Left lung (tissue), 10 donors: ENCODE results near the gene KRT8. TPM values are rescaled to one million over a fixed set of nuclear protein-coding genes. Genes with fewer than 3 reads are reported as not detected.
"Not testable (repeated sequence)": the region's sequence is repeated elsewhere in the genome, so short reads cannot be mapped to it uniquely, and the experiment has no call there.

Experiments used
- ATAC-seq: fragments of 200-7000 bp; cut with Tn5 transposase; one replicate; pipeline ENCODE4 v1.9.1; 2020; ENCODE audit warnings: moderate library complexity
- DNase-seq, 4 donors: peaks; one replicate each; pipeline ENCODE4 v3.0.0-alpha.2; 2013 to 2020
- H3K27ac ChIP-seq, 2 donors: fragments of 200-600 bp; sonication (generic) in 1 of 2; one replicate each; pipeline versions ENCODE4 v1.5.0 to v1.8.0; 2020 to 2021
- H3K27me3 ChIP-seq, 2 donors: fragments of 200-600 bp; sonication (generic) in 1 of 2; one replicate each; pipeline versions ENCODE4 v1.5.0 to v1.8.0; 2020 to 2021
- H3K36me3 ChIP-seq, 2 donors: fragments of 200-600 bp; sonication (generic) in 1 of 2; one replicate each; pipeline versions ENCODE4 v1.5.0 to v1.8.0; 2020 to 2021
- H3K4me1 ChIP-seq, 2 donors: fragments of 200-600 bp; one replicate each; pipeline ENCODE4 v1.8.0; 2021
- H3K4me3 ChIP-seq, 2 donors: fragments of 200-600 bp; sonication (generic) in 1 of 2; one replicate each; pipeline versions ENCODE4 v1.5.0 to v1.8.0; 2020 to 2021; ENCODE audit warnings: mild to moderate bottlenecking in 1 of 2
- H3K9me3 ChIP-seq, 2 donors: fragments of 200-600 bp; sonication (generic) in 1 of 2; one replicate each; pipeline versions ENCODE4 v1.5.0 to v1.8.0; 2020 to 2021
- intact Hi-C, 2 donors: fragments of 100-400 bp; cut with DNase I; formaldehyde crosslinking; loops; one replicate each; pipeline versions ENCODE4 v1.11.2 to v1.14.2; 2022
- polyA plus RNA-seq, 6 donors: library from polyadenylated mRNA; unstranded; fragments of 120-200 nt; gene quantifications; one replicate each; pipeline ENCODE4 v1.2.1, GENCODE V29; 2013; ENCODE audit not compliant: insufficient read length in 6 of 6
- total RNA-seq, 2 donors: library from RNA; stranded (reverse); fragmentation: NEBNext Ultra II Directional; extraction: Animal tissue kit (Norgen Biotek cat#: 25700); gene quantifications; one replicate each; pipeline ENCODE4 v1.2.1, GENCODE V29; 2021
- TF ChIP-seq, protein P1 (sequence below), 2 donors: fragments of 200-600 bp; sonication (generic) in 1 of 2; IDR thresholded peaks; one replicate each; pipeline versions ENCODE4 v1.5.0 to v1.8.0; 2021; ENCODE audit warnings: antibody characterized with exemption in 2 of 2
- donor health status: DM: no; HTN: yes; CAD: no.
- donor health status: DM: no; HTN: no; CAD: no.

KRT8 gene
- total and polyA plus RNA-seq, 8 donors, result 159 to 1,126 (median 207) TPM

DNA sequence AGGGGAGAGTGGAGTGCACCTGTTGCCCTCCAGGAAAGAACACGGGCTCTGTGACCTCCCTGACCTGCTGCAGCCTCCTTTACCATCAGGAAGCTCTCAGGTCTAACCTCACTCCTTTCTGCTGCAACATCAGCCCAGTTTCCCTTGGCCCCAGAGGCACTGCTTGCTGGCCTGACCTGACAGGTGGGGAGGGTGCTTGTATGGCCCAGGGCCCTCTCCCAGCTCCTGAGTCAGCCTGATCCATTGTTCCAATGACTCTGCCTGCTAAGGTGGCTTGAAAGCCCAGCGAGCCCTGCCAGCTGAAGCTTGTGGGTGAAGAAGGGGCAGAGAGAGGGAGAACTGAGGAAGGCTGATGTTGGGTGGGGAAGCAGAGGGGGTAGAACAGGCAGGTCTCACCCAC, 42.9 kb downstream of the KRT8 start:
- intact Hi-C loops, result no loop called here
- TF ChIP-seq, protein P1, sequence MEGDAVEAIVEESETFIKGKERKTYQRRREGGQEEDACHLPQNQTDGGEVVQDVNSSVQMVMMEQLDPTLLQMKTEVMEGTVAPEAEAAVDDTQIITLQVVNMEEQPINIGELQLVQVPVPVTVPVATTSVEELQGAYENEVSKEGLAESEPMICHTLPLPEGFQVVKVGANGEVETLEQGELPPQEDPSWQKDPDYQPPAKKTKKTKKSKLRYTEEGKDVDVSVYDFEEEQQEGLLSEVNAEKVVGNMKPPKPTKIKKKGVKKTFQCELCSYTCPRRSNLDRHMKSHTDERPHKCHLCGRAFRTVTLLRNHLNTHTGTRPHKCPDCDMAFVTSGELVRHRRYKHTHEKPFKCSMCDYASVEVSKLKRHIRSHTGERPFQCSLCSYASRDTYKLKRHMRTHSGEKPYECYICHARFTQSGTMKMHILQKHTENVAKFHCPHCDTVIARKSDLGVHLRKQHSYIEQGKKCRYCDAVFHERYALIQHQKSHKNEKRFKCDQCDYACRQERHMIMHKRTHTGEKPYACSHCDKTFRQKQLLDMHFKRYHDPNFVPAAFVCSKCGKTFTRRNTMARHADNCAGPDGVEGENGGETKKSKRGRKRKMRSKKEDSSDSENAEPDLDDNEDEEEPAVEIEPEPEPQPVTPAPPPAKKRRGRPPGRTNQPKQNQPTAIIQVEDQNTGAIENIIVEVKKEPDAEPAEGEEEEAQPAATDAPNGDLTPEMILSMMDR (IDR thresholded peaks at IDR 0.05), result no peak

DNA sequence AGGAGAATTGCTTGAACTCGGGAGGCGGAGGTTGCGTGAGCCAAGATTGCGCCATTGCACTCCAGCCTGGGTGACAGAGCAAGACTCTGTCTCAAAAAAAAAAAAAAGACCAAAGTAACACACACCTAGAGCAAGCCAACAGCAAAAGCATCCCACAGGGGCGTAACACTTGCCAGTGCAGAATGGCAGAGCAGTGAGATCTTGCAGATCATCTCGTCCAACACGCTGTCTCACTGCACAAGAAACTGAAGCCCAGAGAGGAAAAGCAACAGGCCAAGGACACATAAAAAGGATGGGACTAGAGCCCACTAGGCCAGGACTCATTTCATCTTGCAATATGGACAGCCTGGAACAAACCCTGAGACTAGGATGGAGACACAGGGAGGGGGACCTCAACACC, 43.4 kb downstream of the KRT8 start:
- H3K4me3 ChIP-seq, result no peak overlapping the region
- no peak for ATAC-seq
- intact Hi-C loops, result no loop called here

More for the DNA sequence above, 42.9 kb downstream of the KRT8 start:
- no peak overlapping the region for H3K27ac ChIP-seq
- H3K4me1 ChIP-seq, result no peaks in the 10 kb centered on the region
- no peak for ATAC-seq
- no peak for DNase-seq
- H3K4me3 ChIP-seq, result no peak overlapping the region
- peaks cover 0 to 4% of the 10 kb centered on the region in 2 donors for H3K27me3 ChIP-seq
- H3K9me3 ChIP-seq, result no peaks in the 10 kb centered on the region
- H3K36me3 ChIP-seq, result no peaks in the 10 kb centered on the region

DNA sequence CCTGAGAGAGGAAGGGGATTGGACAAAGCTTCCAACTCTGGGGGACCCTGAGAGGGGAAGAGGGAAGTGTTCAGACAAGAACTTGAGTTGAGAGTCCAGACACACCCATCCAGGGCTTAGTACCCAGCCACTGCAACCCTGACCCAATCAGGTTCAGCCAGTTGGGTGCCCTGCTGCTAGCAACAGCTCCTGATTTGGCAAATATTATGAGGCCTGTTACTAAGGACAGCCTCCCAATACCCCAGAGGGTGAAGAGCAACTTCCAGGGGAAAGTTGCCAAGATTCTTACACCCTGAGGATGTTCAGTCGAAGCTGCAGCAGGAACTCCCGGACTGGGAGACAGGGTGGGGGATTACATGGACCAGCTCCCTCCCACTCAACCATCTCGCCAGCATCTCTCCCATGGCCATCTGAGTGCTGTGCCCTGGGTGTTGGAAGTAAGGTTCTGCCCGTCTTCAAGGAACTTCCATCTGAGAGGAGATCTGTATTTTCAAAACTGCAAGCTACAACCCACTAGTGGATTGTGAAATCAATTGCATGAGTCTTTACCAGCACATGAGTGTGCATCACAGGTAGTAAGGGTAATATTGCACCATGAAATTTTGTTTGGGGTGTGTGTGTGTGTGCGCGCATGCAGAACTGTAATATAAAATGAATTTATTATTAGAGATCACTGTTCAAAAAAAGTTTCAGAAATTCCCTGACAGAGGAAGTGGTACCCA, 44.6 kb downstream of the KRT8 start:
- Histone ChIP-seq H3K36me3 (no peaks in the 10 kb centered on the region), H3K4me1 (no peaks in the 10 kb centered on the region), H3K27ac (no peak overlapping the region), H3K27me3 (peaks cover 0 to 8% of the 10 kb centered on the region in 2 donors), H3K4me3 (no peak overlapping the region), H3K9me3 (no peaks in the 10 kb centered on the region)
- intact Hi-C loops, result no loop called here
- TF ChIP-seq, protein P1 (IDR thresholded peaks at IDR 0.05), result no peak
- ATAC-seq, result peak; percentile 93
- peak in 2 of 4 donors; percentile 15 to 73 for DNase-seq

More for the DNA sequence above, 43.4 kb downstream of the KRT8 start:
- Histone ChIP-seq H3K27me3 (peaks cover 0 to 8% of the 10 kb centered on the region in 2 donors), H3K27ac (no peak overlapping the region), H3K9me3 (no peaks in the 10 kb centered on the region), H3K36me3 (no peaks in the 10 kb centered on the region), H3K4me1 (no peaks in the 10 kb centered on the region)
- DNase-seq, result peak in 1 of 4 donors; percentile 18
- TF ChIP-seq, protein P1 (IDR thresholded peaks at IDR 0.05), result no peak

DNA sequence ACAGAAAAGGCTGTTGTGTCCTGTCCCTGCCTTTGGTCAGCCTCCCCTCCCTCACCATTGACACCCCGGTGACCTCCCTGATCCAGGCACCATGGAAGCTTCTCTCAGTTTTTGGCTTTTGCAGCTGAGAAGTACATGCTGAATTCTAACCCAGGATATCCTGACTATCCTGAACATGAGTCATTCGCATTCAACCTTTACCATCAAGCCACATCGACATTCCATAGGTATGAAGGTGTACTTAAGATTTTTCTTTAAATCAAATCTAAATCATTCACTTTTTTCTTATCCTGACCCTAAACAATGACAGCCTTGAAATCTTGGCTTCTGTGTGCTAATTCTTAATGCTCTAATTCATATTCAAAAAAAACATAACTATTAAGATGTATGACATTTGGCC, 47.4 kb downstream of the KRT8 start:
- ATAC-seq, result no peak
- no peaks in the 10 kb centered on the region for H3K9me3 ChIP-seq
- intact Hi-C loops, result no loop called here

DNA sequence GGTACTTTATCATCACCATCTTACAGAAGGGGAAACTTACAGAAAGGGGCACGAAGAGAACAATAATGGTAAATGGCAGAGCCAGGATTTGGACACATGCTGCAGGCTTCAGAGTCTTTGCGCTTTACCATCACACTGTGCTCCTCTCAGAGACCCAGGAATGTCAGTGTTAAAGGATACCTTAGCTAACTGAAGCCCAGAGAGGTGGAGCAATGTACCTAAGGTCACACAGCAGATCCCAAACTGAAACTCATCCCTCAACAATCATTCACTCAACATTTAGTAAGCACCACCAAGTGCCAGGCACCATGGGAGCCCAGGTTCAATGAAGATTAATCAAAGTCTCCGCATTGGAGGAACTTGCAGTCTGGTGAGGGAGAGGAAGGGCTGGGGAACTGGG, 48.1 kb downstream of the KRT8 start:
- DNase-seq, result no peak
- no peak overlapping the region for H3K27ac ChIP-seq
- no peak overlapping the region for H3K4me3 ChIP-seq
- H3K36me3 ChIP-seq, result no peaks in the 10 kb centered on the region
- intact Hi-C loops, result no loop called here
- H3K27me3 ChIP-seq, result peaks cover 0 to 23% of the 10 kb centered on the region in 2 donors
- ATAC-seq, result no peak
- no peaks in the 10 kb centered on the region for H3K4me1 ChIP-seq
- TF ChIP-seq, protein P1 (IDR thresholded peaks at IDR 0.05), result no peak
- no peaks in the 10 kb centered on the region for H3K9me3 ChIP-seq

More for the DNA sequence above, 47.4 kb downstream of the KRT8 start:
- Histone ChIP-seq H3K4me1 (no peaks in the 10 kb centered on the region), H3K27ac (no peak overlapping the region), H3K4me3 (no peak overlapping the region), H3K36me3 (no peaks in the 10 kb centered on the region), H3K27me3 (peaks cover 0 to 22% of the 10 kb centered on the region in 2 donors)
- TF ChIP-seq, protein P1 (IDR thresholded peaks at IDR 0.05), result no peak
- DNase-seq, result no peak

DNA sequence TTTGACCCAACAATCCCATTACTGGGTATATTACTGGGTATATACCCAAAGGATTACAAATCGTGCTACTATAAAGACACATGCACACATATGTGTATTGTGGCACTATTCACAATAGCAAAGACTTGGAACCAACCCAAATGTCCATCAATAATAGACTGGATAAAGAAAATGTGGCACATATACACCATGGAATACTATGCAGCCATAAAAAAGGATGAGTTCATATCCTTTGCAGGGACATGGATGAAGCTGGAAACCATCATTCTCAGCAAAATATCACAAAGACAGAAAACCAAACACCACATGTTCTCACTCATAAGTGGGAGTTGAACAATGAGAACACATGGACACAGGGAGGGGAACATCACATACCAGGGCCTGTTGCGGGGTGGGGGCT, 48.8 kb downstream of the KRT8 start:
- DNase-seq, result peak in 1 of 4 donors; percentile 9
- H3K9me3 ChIP-seq, H3K36me3 ChIP-seq, H3K4me3 ChIP-seq, H3K27ac ChIP-seq, intact Hi-C loops, ATAC-seq, H3K4me1 ChIP-seq: not testable (repeated sequence)
- peaks cover 0 to 30% of the 10 kb centered on the region in 2 donors for H3K27me3 ChIP-seq
